ENCODE data around the gene FAM9C. TPM values are rescaled to one million over a fixed set of nuclear protein-coding genes. Genes with fewer than 3 reads are reported as not detected.

Gene FAM9C
- total RNA-seq, 1 donor from 2014 or later: not detected

DNA sequence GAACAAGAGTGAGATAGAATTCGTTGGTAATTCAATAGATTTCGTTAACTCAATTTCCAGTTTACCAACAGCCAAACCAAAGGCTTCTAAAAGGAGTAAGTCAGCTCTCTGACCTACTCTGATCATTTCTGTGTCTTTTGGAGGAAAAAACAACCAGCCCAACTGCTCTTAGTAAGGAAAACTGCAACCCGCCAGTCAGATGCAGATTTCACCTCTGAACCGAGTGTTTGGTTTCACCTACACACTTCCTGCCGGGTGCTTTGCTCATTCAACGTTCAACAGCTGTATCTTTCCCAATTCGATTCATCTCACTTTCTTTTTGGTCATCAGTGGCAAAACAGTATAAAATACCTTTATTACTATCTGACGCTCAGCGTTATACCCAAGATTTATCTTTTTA is 45.0 kb downstream of the FAM9C start:
- Histone ChIP-seq H3K9me3 (no peaks in the 10 kb centered on the region), H3K36me3 (no peaks in the 10 kb centered on the region), H3K27me3 (ENCODE audit: low read depth) (no peaks in the 10 kb centered on the region), H3K4me1 (peaks cover 31% of the 10 kb centered on the region), H3K4me3 (no peak overlapping the region), H3K27ac (peak overlapping the region; percentile 65)
- no peak for TF ChIP-seq CTCF (IDR thresholded peaks at IDR 0.05)
- intact Hi-C loops (cut with DNase I): no loop called here
- DNase-seq (no peak), ATAC-seq (no peak)

DNA sequence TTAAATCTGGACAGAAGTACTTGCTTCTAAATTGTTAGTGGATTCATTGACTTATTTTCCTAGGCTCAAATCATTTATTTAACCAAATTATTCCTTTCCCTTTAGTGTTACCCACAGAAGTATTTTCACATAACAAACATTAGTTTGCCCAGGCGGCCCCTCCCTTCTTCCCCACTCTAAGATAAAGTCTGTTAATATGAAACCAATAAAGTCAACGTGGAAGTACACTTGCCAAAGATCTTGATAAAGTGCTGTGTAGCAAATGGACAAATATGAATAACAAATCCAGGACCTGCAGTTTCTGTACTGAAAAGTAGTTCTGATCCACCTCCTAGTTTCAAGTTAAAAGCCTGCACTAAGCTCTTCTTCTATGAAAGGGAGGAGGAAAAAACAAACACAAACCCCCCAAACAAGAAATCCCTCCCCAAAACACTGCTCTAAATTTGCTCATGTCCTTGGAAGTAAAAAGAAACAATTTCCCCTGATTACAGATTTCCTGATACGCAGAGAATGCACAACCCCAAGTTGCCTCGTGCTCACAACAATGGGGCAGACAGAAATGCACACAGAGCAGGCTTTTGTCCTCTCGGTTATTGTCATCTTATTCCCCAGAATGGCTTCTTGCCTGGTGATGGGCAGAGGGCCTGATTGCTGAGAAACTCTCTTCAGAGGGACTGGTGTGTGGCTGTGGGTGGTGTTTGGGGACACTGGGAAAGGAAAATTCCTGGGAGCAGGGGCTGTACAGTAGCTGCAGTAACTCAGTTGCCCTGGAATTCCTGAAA is 46.3 kb downstream of the FAM9C start:
- no peaks in the 10 kb centered on the region for H3K36me3 ChIP-seq
- no peak for TF ChIP-seq CTCF (IDR thresholded peaks at IDR 0.05)
- no peaks in the 10 kb centered on the region for H3K27me3 ChIP-seq (ENCODE audit: low read depth)
- no peak for DNase-seq
- intact Hi-C loops (cut with DNase I): no loop called here
- no peak overlapping the region for H3K4me3 ChIP-seq
- no peaks in the 10 kb centered on the region for H3K9me3 ChIP-seq
- H3K27ac ChIP-seq: peak overlapping the region; percentile 60
- ATAC-seq: peak; percentile 39 to 86
- H3K4me1 ChIP-seq: peaks cover 31% of the 10 kb centered on the region

DNA sequence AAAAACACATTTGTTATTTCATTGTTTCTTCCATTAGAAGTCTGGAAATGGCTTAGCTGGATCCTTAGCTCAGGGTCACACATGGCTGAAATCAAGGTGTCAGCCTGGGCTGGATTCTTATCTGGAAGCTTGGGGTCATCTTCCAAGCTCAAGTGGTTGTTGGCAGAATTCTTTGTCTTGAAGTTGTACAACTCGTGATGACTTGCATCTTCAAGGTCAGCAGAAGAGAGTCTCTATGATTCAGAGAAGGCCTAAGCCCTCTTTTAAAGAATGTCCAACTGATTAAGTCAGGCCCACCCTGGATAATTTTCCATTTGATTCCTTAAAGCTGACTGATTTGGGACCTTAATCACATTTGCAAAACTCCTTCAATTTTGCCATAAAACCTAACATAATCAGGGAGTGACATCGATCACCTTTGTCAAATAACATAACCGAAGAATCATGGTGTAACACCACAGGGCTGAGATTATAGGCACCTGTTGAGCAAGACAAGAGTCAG is 47.4 kb downstream of the FAM9C start:
- intact Hi-C loops (cut with DNase I): no loop called here
- no peaks in the 10 kb centered on the region for H3K9me3 ChIP-seq
- H3K4me3 ChIP-seq: no peak overlapping the region
- H3K27me3 ChIP-seq (ENCODE audit: low read depth): no peaks in the 10 kb centered on the region
- DNase-seq (no peak), ATAC-seq (no peak)
- peaks cover 27% of the 10 kb centered on the region for H3K4me1 ChIP-seq
- no peaks in the 10 kb centered on the region for H3K36me3 ChIP-seq
- peak overlapping the region; percentile 60 for H3K27ac ChIP-seq
- no peak for TF ChIP-seq CTCF (IDR thresholded peaks at IDR 0.05)

DNA sequence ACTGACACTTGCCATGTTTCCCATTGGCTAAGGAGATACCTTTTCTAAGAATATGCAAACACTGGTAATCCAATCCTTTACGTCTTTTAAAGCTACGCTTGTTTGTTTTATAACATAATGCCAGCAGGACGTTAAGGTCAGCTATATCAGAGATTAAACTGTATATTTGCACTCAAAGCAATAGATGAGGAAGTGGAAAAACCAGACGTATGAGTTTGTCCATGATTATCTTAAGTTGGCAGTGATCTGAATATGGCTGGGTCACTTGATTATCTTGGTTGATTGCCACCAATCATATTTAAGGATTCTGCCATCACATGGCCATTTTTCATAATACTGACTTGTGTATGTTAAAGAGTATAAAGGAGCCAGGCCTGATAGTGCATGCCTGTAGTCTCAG is 50.1 kb downstream of the FAM9C start:
- TF ChIP-seq CTCF (IDR thresholded peaks at IDR 0.05): no peak
- intact Hi-C loops (cut with DNase I): no loop called here

GRCh38 chrX:12993826-12994225 is 50.6 kb downstream of the FAM9C start:
- no peaks in the 10 kb centered on the region for H3K27me3 ChIP-seq (ENCODE audit: low read depth)
- no peaks in the 10 kb centered on the region for H3K36me3 ChIP-seq
- no peak overlapping the region for H3K4me3 ChIP-seq
- ATAC-seq: no peak
- intact Hi-C loops (cut with DNase I): no loop called here
- peaks cover 22% of the 10 kb centered on the region for H3K4me1 ChIP-seq
- no peak for TF ChIP-seq CTCF (IDR thresholded peaks at IDR 0.05)
- DNase-seq: no peak
- H3K27ac ChIP-seq: no peak overlapping the region
- no peaks in the 10 kb centered on the region for H3K9me3 ChIP-seq

More for the DNA sequence above, 50.1 kb downstream of the FAM9C start:
- H3K36me3 ChIP-seq: no peaks in the 10 kb centered on the region
- no peaks in the 10 kb centered on the region for H3K27me3 ChIP-seq (ENCODE audit: low read depth)
- ATAC-seq: no peak
- no peak for DNase-seq
- H3K4me3 ChIP-seq: no peak overlapping the region
- peaks cover 21% of the 10 kb centered on the region for H3K4me1 ChIP-seq
- no peaks in the 10 kb centered on the region for H3K9me3 ChIP-seq
- no peak overlapping the region for H3K27ac ChIP-seq

Data from lower lobe of right lung (tissue), 2 donors.